GM20000 (cell line): ENCODE measurements around the gene GOLPH3.
"Not testable (repeated sequence)": the region's sequence is repeated elsewhere in the genome, so short reads cannot be mapped to it uniquely, and the experiment has no call there.

Experiments used
- DNase-seq: peaks from one replicate; pipeline ENCODE4 v3.0.0; 2012; ENCODE audit warnings: low spot score
- TF ChIP-seq, protein P1 (sequence below): IDR thresholded peaks from 2 replicates; pipeline ENCODE4 v1.5.1; 2012; ENCODE audit warnings: mild to moderate bottlenecking, control low read depth; ENCODE audit errors: extremely low read depth, missing control alignments

Gene GOLPH3

DNA sequence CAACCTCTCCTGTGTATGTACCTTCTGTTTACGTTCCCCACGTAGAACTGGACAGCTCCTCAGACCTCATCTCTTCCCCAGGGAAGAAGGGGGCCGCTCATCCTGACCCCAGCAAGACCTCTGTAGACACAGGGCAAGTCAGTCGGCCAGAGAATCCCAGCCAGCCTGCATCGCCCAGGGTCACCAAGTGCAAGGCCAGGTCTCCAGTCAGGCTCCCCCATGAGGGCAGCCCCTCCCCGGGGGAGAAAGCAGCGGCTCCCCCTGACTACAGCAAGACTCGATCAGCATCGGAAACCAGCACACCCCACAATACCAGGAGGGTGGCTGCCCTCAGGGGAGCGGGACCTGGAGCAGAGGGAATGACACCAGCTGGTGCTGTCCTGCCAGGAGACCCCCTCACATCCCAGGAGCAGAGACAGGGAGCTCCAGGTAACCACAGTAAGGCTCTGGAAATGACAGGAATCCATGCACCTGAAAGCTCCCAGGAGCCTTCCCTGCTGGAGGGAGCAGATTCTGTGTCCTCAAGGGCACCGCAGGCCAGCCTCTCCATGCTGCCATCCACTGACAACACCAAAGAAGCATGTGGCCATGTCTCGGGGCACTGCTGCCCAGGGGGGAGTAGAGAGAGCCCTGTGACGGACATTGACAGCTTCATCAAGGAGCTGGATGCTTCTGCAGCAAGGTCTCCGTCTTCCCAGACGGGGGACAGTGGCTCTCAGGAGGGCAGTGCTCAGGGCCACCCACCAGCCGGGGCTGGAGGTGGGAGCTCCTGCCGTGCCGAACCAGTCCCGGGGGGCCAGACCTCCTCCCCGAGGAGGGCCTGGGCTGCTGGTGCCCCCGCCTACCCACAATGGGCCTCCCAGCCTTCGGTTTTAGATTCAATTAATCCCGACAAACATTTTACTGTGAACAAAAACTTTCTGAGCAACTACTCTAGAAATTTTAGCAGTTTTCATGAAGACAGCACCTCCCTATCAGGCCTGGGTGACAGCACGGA, 86.7 kb downstream of the GOLPH3 start:
- DNase-seq: no peak
- TF ChIP-seq, protein P1, sequence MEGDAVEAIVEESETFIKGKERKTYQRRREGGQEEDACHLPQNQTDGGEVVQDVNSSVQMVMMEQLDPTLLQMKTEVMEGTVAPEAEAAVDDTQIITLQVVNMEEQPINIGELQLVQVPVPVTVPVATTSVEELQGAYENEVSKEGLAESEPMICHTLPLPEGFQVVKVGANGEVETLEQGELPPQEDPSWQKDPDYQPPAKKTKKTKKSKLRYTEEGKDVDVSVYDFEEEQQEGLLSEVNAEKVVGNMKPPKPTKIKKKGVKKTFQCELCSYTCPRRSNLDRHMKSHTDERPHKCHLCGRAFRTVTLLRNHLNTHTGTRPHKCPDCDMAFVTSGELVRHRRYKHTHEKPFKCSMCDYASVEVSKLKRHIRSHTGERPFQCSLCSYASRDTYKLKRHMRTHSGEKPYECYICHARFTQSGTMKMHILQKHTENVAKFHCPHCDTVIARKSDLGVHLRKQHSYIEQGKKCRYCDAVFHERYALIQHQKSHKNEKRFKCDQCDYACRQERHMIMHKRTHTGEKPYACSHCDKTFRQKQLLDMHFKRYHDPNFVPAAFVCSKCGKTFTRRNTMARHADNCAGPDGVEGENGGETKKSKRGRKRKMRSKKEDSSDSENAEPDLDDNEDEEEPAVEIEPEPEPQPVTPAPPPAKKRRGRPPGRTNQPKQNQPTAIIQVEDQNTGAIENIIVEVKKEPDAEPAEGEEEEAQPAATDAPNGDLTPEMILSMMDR: no peak

DNA sequence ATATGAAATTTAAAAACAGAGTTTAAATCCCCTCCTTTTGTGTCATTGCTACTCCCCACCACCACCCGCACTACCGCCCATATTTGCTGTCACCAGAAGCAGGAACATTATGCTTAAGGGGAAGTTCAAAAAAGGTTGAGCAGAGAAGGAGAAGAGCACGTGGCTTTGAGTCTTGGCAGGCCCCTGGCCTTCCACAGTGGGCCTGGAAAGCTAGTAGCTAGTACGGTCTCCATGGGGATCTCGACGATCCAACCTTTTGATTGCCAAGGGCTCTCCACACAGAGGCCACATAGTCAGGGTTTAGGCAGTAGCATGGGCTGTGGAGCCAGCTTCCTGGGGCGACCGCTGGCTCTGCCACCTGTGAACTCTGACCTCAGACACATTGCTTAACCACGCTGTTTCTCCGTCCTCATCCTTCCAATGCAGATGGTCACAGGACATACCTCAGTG, 90.1 kb downstream of the GOLPH3 start:
- DNase-seq: no peak
- TF ChIP-seq, protein P1: no peak

- no peak for DNase-seq
- TF ChIP-seq, protein P1: no peak
These were observed 91.4 kb downstream of the GOLPH3 start for GRCh38 chr5:32082701-32083100.

- not testable (repeated sequence) for DNase-seq
These were observed 93.6 kb downstream of the GOLPH3 start for GRCh38 chr5:32080565-32080964.

- DNase-seq: not testable (repeated sequence)
These were observed 95.3 kb downstream of the GOLPH3 start for GRCh38 chr5:32078855-32079254.

DNA sequence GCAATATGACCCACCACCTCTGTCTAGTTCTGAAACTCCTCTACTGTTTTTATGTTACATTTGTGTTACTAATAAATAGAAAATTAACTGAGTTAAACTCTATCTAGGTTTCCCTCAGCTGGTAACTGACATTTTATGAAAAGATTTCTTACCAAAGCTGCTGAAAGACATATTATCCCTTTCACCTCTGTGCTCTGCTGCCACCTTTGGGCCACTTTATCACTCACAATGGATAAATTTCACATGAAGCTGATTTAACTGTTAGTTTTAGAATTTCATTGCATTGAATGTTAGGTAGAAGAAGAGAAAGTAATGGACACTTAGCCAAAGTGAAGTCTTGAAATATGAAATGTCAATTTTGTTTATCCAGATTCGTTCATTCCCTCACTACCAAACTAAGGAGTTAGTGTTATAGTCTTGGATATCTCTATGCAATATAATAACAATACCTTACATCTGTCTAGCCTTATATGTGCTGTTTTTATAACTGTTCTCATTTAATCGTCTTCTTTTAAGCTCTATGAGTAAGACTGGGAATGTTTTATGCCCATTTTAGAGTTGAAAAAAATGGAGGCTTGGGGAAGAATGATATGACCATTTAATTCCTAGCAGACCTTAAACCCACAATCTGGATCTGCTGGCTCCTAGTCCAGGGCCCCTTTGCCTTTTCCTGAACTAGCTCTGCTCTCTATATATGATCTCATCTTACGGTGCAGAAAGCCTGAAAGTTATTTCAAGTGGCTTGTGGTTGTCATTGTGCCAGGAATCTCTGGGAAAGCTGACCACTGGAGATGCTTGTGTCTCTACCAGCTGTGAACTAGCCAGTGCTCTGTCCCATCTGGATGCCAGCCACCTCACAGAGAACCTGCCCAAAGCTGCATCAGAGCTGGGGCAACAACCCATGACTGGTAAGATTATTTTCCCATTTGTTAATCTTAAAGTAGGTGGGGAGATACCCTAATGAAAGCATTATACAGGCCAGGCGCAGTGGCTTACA, 97.1 kb downstream of the GOLPH3 start:
- DNase-seq: peak; percentile 51

More for the DNA sequence above, 97.1 kb downstream of the GOLPH3 start:
- TF ChIP-seq, protein P1: peak; percentile 64
